H1 (cell line): Measurements from ENCODE around the gene GRK7. TPM values are rescaled to one million over a fixed set of nuclear protein-coding genes. Genes with fewer than 3 reads are reported as not detected.

Experiments
- CHD7 ChIP-seq: fragments of 300-600 bp; sonication (generic); IDR thresholded peaks from 2 replicates; pipeline ENCODE4 v1.7.1; 2012; ENCODE audit warnings: low read length, moderate library complexity, mild to moderate bottlenecking, inconsistent platforms; ENCODE audit not compliant: insufficient replicate concordance
- polyA plus RNA-seq, 7 experiments: library from polyadenylated mRNA; depleted of rRNA in 3 of 7; stranded (reverse) in 5 of 7; unstranded in 2 of 7; fragments of >200 nt in 5 of 7; fragments of 200-250 nt in 2 of 7; gene quantifications; 1 replicate in 5 of 7; 2 replicates in 1 of 7; 4 replicates in 1 of 7; pipeline versions ENCODE4 v1.2.1 to v1.2.3, GENCODE V29; 2011 to 2013; ENCODE audit warnings: missing spikeins in 2 of 7, mixed read lengths in 2 of 7
- total RNA-seq: library from RNA; stranded (reverse); fragmentation: NEBNext Ultra II Directional; extraction: Animal tissue kit (Norgen Biotek cat#: 25700); gene quantifications from 2 replicates; pipeline ENCODE4 v1.2.1, GENCODE V29; 2021

The GRK7 gene
- total and polyA plus RNA-seq, 2 of the 8 experiments (the other 6 are each of a cell fraction or from before 2014, with no cell fraction given): not detected

- no peak for TF ChIP-seq CHD7
These were observed 48.5 kb upstream of the GRK7 start (continued) for GRCh38 chr3:141714671-141715070.
